ENCODE results near the gene RUFY3.

Gene RUFY3

GRCh38 chr4:70842761-70843435, 121.1 kb downstream of the RUFY3 start:
- no peak for DNase-seq

- no peak for DNase-seq
Observed at GRCh38 chr4:70844180-70844579, 122.4 kb downstream of the RUFY3 start.

- DNase-seq = no peak
Observed at GRCh38 chr4:70849291-70849690, 127.5 kb downstream of the RUFY3 start.

GRCh38 chr4:70855464-70855863, 133.7 kb downstream of the RUFY3 start:
- no peak for DNase-seq

All from activated CD4-positive, alpha-beta T cell treated with anti-CD3 and anti-CD28 coated beads, Interleukin-2, amount 50 U/mL, for 4 hours (primary cell).